Measurements from ENCODE around the gene CGN.

The CGN gene

GRCh38 chr1:151485685-151486255 lies 25.4 kb upstream of the CGN start:
- H3K4me3 ChIP-seq (ENCODE audit: low read depth, low read length), result no peak overlapping the region
- TF ChIP-seq CTCF (IDR thresholded peaks at IDR 0.05; ENCODE audit: borderline replicate concordance, insufficient read depth, low read depth, low read length), result no peak

GRCh38 chr1:151486557-151486956 lies 24.6 kb upstream of the CGN start:
- TF ChIP-seq CTCF (IDR thresholded peaks at IDR 0.05; ENCODE audit: borderline replicate concordance, insufficient read depth, low read depth, low read length), result no peak
- H3K4me3 ChIP-seq (ENCODE audit: low read depth, low read length), result no peak overlapping the region

- no peak overlapping the region for H3K4me3 ChIP-seq (ENCODE audit: low read depth, low read length)
- no peak for TF ChIP-seq CTCF (IDR thresholded peaks at IDR 0.05; ENCODE audit: borderline replicate concordance, insufficient read depth, low read depth, low read length)
Observed at GRCh38 chr1:151491641-151492040, 19.5 kb upstream of the CGN start.

GRCh38 chr1:151492120-151492519 lies 19.1 kb upstream of the CGN start:
- no peak overlapping the region for H3K4me3 ChIP-seq (ENCODE audit: low read depth, low read length)
- TF ChIP-seq CTCF (IDR thresholded peaks at IDR 0.05; ENCODE audit: borderline replicate concordance, insufficient read depth, low read depth, low read length), result no peak

GRCh38 chr1:151493042-151493441 lies 18.1 kb upstream of the CGN start:
- no peak for TF ChIP-seq CTCF (IDR thresholded peaks at IDR 0.05; ENCODE audit: borderline replicate concordance, insufficient read depth, low read depth, low read length)
- no peak overlapping the region for H3K4me3 ChIP-seq (ENCODE audit: low read depth, low read length)

- no peak overlapping the region for H3K4me3 ChIP-seq (ENCODE audit: low read depth, low read length)
- TF ChIP-seq CTCF (IDR thresholded peaks at IDR 0.05; ENCODE audit: borderline replicate concordance, insufficient read depth, low read depth, low read length), result no peak
Observed at GRCh38 chr1:151494741-151495281, 16.4 kb upstream of the CGN start.

GRCh38 chr1:151495316-151495715 lies 15.9 kb upstream of the CGN start:
- TF ChIP-seq CTCF (IDR thresholded peaks at IDR 0.05; ENCODE audit: borderline replicate concordance, insufficient read depth, low read depth, low read length), result no peak
- H3K4me3 ChIP-seq (ENCODE audit: low read depth, low read length), result no peak overlapping the region

All from GM12875 (cell line).